Pericardium fibroblast (primary cell): ENCODE results near the gene DET1. TPM values are rescaled to one million over a fixed set of nuclear protein-coding genes. Genes with fewer than 3 reads are reported as not detected.

Experiments used
- total RNA-seq: library from RNA; depleted of rRNA; stranded (reverse); fragments of >200 nt; gene quantifications from 2 replicates; pipeline ENCODE4 v1.2.3, GENCODE V29; 2015

The DET1 gene
- 7.5 and 7.7 TPM in 2 replicates for total RNA-seq

DNA sequence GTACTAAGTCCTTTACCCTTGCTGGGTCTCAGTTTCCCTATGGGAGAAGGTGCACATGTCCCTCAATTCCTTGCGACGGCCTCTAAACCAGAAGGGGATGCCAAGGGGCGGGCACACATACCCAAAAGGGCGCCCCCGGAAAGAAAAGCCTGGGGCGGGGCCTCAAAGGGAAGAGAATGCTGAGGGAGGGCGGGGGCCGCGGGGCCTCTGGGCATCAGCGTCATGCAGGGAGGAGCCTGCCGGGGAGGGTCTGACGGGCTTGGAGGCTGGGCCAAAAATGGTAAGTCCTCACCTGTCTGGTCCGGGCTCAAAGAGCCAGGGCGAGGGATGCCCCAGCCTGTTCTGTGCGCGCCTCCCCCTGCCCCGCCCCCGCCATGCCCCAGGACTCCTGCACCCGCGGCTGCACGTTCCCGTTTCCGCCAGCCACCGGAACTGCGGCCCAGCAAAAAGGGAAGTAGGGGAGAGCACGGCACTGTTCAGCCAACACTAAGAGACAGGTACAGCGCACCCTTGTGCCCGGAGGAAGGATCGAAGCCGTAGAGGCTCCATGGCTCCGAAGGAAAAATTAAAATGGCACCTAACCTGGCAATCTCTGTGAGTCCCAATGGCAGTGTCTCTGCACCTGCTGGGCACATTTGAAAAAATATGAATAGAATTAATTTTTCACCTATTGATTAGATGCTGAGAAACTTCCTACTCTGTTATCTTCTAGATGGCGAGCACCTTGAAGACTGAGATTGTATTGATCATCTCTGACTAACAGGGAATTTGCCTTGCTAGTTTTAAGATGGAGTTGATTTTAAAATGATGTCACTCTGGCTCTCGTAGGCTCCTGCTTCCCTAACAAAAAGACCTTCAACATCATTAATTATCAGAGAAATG is at the start of gene DET1:
DET1 (minus strand) TSS at position 434 of the 882 bp plus-strand sequence. CDS start 14,976 bp downstream, outside the sequence.

DNA sequence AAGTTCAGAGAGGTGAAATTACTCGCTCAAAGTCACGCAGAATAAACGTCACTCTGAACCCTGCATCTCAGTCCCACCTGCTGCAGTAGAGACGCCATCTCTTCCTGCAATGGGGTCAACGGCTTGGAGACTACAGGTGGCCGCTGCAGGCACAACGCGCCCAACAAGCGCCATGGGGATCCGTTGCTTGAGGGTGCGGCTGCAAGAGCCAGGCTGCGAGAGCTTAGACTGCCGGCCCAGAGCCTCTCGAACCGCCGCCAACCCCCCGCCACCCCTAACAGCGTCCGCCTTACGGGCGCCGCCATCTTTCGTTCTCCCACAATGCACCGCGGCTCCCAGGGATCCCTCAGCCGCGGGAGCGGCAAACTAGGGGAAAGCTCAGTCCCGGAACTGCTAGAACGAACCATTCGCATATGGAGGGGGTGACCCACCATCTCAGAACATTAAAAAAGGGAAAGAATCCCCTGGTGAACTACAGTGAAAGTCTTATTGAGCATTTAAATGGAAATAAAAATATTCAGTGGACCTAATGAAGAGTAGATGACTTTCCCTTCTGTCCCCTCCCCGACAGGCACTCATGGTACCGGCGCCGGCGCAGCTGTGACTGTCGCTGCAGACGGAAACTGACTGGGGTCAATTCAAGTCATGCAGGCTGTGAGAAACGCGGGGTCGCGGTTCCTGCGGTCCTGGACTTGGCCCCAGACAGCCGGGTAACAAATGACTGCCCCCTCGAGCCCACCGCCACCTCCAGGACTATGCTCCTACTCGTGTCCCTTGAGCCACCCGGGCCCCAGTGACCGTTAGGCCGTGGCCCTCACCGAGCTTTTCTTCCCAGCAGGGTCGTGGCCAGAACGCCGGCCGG is 79.2 kb downstream of the DET1 start, which contains the start of the genes MRPL46 and MRPS11:
MRPL46 (minus strand) TSS at position 316 of the 862 bp plus-strand sequence; CDS start at position 305, 11 bp downstream.
MRPS11 (plus strand) TSS at position 636 of the 862 bp plus-strand sequence; CDS start at position 646, 10 bp downstream.

Other genes starting within 250 kb of the DET1 start
- 14.9 and 15.9 TPM in 2 replicates for gene MRPL46, start 79.3 kb downstream of the DET1 start, total RNA-seq
- 32.7 and 49.6 TPM in 2 replicates for gene MRPS11, start 79.0 kb downstream of the DET1 start, total RNA-seq
- gene AEN, start 74.7 kb upstream of the DET1 start, total RNA-seq, result 17.9 and 18.5 TPM in 2 replicates
- 2.0 and 3.3 TPM in 2 replicates for gene ISG20, start 92.3 kb upstream of the DET1 start, total RNA-seq